ENCODE measurements around the gene ABCC10. TPM values are rescaled to one million over a fixed set of nuclear protein-coding genes. Genes with fewer than 3 reads are reported as not detected.

Gene ABCC10
- total and polyA plus RNA-seq, 10 of the 15 experiments (the other 5 are each of a cell fraction or from before 2014, with no cell fraction given): 0.80 to 18.2 (median 6.4) TPM

GRCh38 chr6:43493833-43494232, 66.5 kb downstream of the ABCC10 start:
- RAD21 ChIA-PET (ENCODE audit: unreplicated experiment): no interaction called here
- Histone ChIP-seq H3K9ac (ENCODE audit: control insufficient read depth, insufficient read depth, low read length) (no peak overlapping the region), H3K4me3 (no peak overlapping the region), H3K79me2 (ENCODE audit: control insufficient read depth, insufficient read depth, low read length) (no peaks in the 10 kb centered on the region), H3K9me3 (replicated peaks; ENCODE audit: control insufficient read depth, insufficient read depth, low read length) (no peaks in the 10 kb centered on the region), H2AFZ (ENCODE audit: control insufficient read depth, low read depth, low read length) (no peak overlapping the region), H3K27ac (ENCODE audit: control insufficient read depth, insufficient read depth) (no peak overlapping the region), H3K27me3 (replicated peaks in 1 of 2; ENCODE audit: control insufficient read depth in 2 of 2, insufficient read depth in 2 of 2, low read length in 1 of 2) (no peaks in the 10 kb centered on the region), H3K36me3 (ENCODE audit: control insufficient read depth in 2 of 2, insufficient read depth in 2 of 2, low read length in 1 of 2) (peaks cover 0 to 4% of the 10 kb centered on the region in 2 experiments; a peak in 2 of 4 replicates), H3K4me1 (ENCODE audit: control insufficient read depth, insufficient read depth, low read length) (no peaks in the 10 kb centered on the region; the same call in 1 of the 2 replicates), H4K20me1 (ENCODE audit: control insufficient read depth, insufficient read depth) (no peaks in the 10 kb centered on the region; the same call in 1 of the 2 replicates), H3K4me2 (ENCODE audit: control insufficient read depth, insufficient read depth) (no peak overlapping the region)
- 95% methylated on average over 7 of the region's 7 CpGs for WGBS (ENCODE audit: insufficient coverage, insufficient replicate concordance, low lambda C conversion rate, missing lambda C conversion rate)
- no peak for TF ChIP-seq KDM1A (IDR thresholded peaks at IDR 0.05; ENCODE audit: borderline replicate concordance)
- no peak for TF ChIP-seq PBX3 (IDR thresholded peaks at IDR 0.05; ENCODE audit: insufficient replicate concordance, low read depth, low read length)
- no peak for TF ChIP-seq SMC3 (IDR thresholded peaks at IDR 0.05; ENCODE audit: borderline replicate concordance, low read length)
- no peak for TF ChIP-seq RELB (IDR thresholded peaks at IDR 0.05; ENCODE audit: low read depth)
- no peak for TF ChIP-seq ZNF217 (IDR thresholded peaks at IDR 0.05)
- TF ChIP-seq CEBPB (IDR thresholded peaks at IDR 0.05; ENCODE audit: borderline replicate concordance in 1 of 2, low read depth in 2 of 2, low read length in 2 of 2): no peak
- TF ChIP-seq ETV6 (conservative IDR thresholded peaks at IDR 0.05 in 1 of 2, IDR thresholded peaks at IDR 0.05 in 1 of 2; ENCODE audit: borderline replicate concordance in 1 of 2, low read depth in 1 of 2): no peak
- no peak for TF ChIP-seq PRDM15 (CRISPR knock-in tag; IDR thresholded peaks at IDR 0.05)
- no peak for TF ChIP-seq NFIC (IDR thresholded peaks at IDR 0.05; ENCODE audit: low read depth, low read length)
- SMC1A ChIA-PET (ENCODE audit: uncharacterized antibody, unreplicated experiment): interaction anchor here (1.0 to 1.7 kb wide), 3 partner anchors 8 to 13 kb away, joined by 3 to 5 read pairs (median 5); no protein-coding TSS in a partner anchor
- ATAC-seq (no peak), DNase-seq (ENCODE audit: low read depth, low spot score) (no peak), FAIRE-seq (no peak)
- no TSS peak for BruUV-seq (replicated peaks)
- intact Hi-C loops (cut with micrococcal nuclease; ENCODE audit: unreplicated experiment) (no loop called here), in situ Hi-C loops (cut with MboI) (no loop called here)
- CTCF ChIA-PET: interaction anchor here (1.0 to 7.6 kb wide), 3 partner anchors 13 to 230 kb away, joined by 3 to 70 read pairs (median 4); partner anchors contain the start of gene LRRC73
- POLR2A ChIA-PET: interaction anchor here (0.6 to 1.3 kb wide), 3 partner anchors 14 to 109 kb away, joined by 3 to 5 read pairs (median 4); no protein-coding TSS in a partner anchor

Data from GM12878 (cell line).